ENCODE results near the gene TREML2. TPM values are rescaled to one million over a fixed set of nuclear protein-coding genes. Genes with fewer than 3 reads are reported as not detected.

The TREML2 gene
- total and polyA plus RNA-seq, 11 donors, result 0.07 to 0.32 (median 0.09) TPM; not detected in 6

- 63 to 88% (median 69%) methylated on average over 1 of the region's 1 CpG for WGBS, 4 donors
- Histone ChIP-seq H3K9me3 (no peaks in the 10 kb centered on the region), H3K27ac (peak overlapping the region in 2 of 12 donors; percentile 13 to 87), H3K27me3 (peaks cover 0 to 16% (median 7%) of the 10 kb centered on the region in 9 donors), H3K4me1 (peaks cover 0 to 31% (median 0%) of the 10 kb centered on the region in 12 donors), H3K4me3 (no peak overlapping the region), H3K36me3 (no peaks in the 10 kb centered on the region)
- ATAC-seq, result peak in 2 of 4 donors; percentile 39 to 42
- DNase-seq, result no peak
- TF ChIP-seq POLR2A (IDR thresholded peaks at IDR 0.05) (no peak), CTCF (IDR thresholded peaks at IDR 0.05) (no peak)
- intact Hi-C loops (cut with DNase I), result no loop called here
Measured at GRCh38 chr6:41199552-41200246, 1.2 kb downstream of the TREML2 start.

- WGBS, 4 donors, result 89 to 96% (median 93%) methylated on average over 3 of the region's 3 CpGs
- H3K27me3 ChIP-seq, result peaks cover 0 to 21% (median 7%) of the 10 kb centered on the region in 9 donors
- no peak for DNase-seq
Measured at GRCh38 chr6:41197234-41197633, 3.7 kb downstream of the TREML2 start.

GRCh38 chr6:41194386-41194785 is 6.6 kb downstream of the TREML2 start:
- no peaks in the 10 kb centered on the region for H3K4me1 ChIP-seq
- no peak for TF ChIP-seq CTCF (IDR thresholded peaks at IDR 0.05)
- TF ChIP-seq POLR2A (IDR thresholded peaks at IDR 0.05), result no peak
- intact Hi-C loops (cut with DNase I), result loop anchor here in 1 of 10 donors (5.0 kb wide), 1 partner anchor 123 kb away; no protein-coding TSS in a partner anchor
- DNase-seq, result no peak
- H3K27me3 ChIP-seq, result peaks cover 0 to 31% (median 7%) of the 10 kb centered on the region in 9 donors
- H3K27ac ChIP-seq, result no peak overlapping the region
- 92 to 100% (median 95%) methylated on average over 3 of the region's 3 CpGs for WGBS, 4 donors
- peaks cover 0 to 10% (median 7%) of the 10 kb centered on the region in 12 donors for H3K9me3 ChIP-seq
- H3K36me3 ChIP-seq, result no peaks in the 10 kb centered on the region
- no peak overlapping the region for H3K4me3 ChIP-seq
- no peak for ATAC-seq

More at GRCh38 chr6:41197234-41197633, 3.7 kb downstream of the TREML2 start:
- peaks cover 0 to 28% (median 0%) of the 10 kb centered on the region in 12 donors for H3K4me1 ChIP-seq
- H3K9me3 ChIP-seq, result no peaks in the 10 kb centered on the region
- no peak overlapping the region for H3K4me3 ChIP-seq
- TF ChIP-seq POLR2A (IDR thresholded peaks at IDR 0.05) (no peak), CTCF (IDR thresholded peaks at IDR 0.05) (no peak)
- no peaks in the 10 kb centered on the region for H3K36me3 ChIP-seq
- ATAC-seq, result no peak
- H3K27ac ChIP-seq, result no peak overlapping the region
- intact Hi-C loops (cut with DNase I), result no loop called here

GRCh38 chr6:41193884-41194283 is 7.1 kb downstream of the TREML2 start:
- H3K27me3 ChIP-seq, result peaks cover 0 to 31% (median 7%) of the 10 kb centered on the region in 9 donors
- H3K4me3 ChIP-seq, result no peak overlapping the region
- H3K9me3 ChIP-seq, result peaks cover 0 to 12% (median 7%) of the 10 kb centered on the region in 12 donors
- H3K27ac ChIP-seq, result no peak overlapping the region
- 50 to 62% (median 59%) methylated on average over 5 of the region's 5 CpGs for WGBS, 4 donors
- no peaks in the 10 kb centered on the region for H3K36me3 ChIP-seq
- DNase-seq (no peak), ATAC-seq (no peak)
- no peaks in the 10 kb centered on the region for H3K4me1 ChIP-seq
- no peak for TF ChIP-seq CTCF (IDR thresholded peaks at IDR 0.05)
- TF ChIP-seq POLR2A (IDR thresholded peaks at IDR 0.05), result no peak
- intact Hi-C loops (cut with DNase I), result loop anchor here in 1 of 10 donors (5.0 kb wide), 1 partner anchor 123 kb away; no protein-coding TSS in a partner anchor

Data from heart left ventricle (tissue), 16 donors.